Brain microvascular endothelial cell (primary cell): ENCODE results near the gene NXPE3.
A peak's percentile ranks its signal among the peaks of the same experiment; 100 is the strongest.

Source experiments
- DNase-seq: peaks from one replicate; pipeline ENCODE4 v3.0.0-alpha.2; 2020
- H3K27ac ChIP-seq: fragments of 250-450 bp; sonication (Bioruptor Pico); 2 replicates; pipeline ENCODE4 v1.5.1; 2020; ENCODE audit warnings: mild to moderate bottlenecking, moderate library complexity
- H3K27me3 ChIP-seq: fragments of 250-450 bp; sonication (Bioruptor Pico); replicated peaks from 2 replicates; pipeline ENCODE4 v1.5.1; 2020; ENCODE audit warnings: mild to moderate bottlenecking
- H3K36me3 ChIP-seq: fragments of 250-450 bp; sonication (Bioruptor Pico); replicated peaks from 2 replicates; pipeline ENCODE4 v1.5.1; 2020; ENCODE audit warnings: mild to moderate bottlenecking
- H3K4me3 ChIP-seq: 2 replicates; pipeline ENCODE4 v1.5.1; 2011; ENCODE audit warnings: low read depth, mild to moderate bottlenecking, control low read depth, low read length, moderate library complexity
- in situ Hi-C: cut with HindIII; loops from 2 replicates; pipeline ENCODE4 v1.10.0; 2017; ENCODE audit warnings: low sequenced_read_pairs, low pct_ligation_motif_present
- TF ChIP-seq, protein P1 (sequence below): IDR thresholded peaks from 2 replicates; pipeline ENCODE4 v1.5.1; 2011; ENCODE audit warnings: low read depth, mild to moderate bottlenecking, moderate library complexity, low read length, control low read depth, inconsistent platforms; ENCODE audit errors: missing control alignments

NXPE3 gene

DNA sequence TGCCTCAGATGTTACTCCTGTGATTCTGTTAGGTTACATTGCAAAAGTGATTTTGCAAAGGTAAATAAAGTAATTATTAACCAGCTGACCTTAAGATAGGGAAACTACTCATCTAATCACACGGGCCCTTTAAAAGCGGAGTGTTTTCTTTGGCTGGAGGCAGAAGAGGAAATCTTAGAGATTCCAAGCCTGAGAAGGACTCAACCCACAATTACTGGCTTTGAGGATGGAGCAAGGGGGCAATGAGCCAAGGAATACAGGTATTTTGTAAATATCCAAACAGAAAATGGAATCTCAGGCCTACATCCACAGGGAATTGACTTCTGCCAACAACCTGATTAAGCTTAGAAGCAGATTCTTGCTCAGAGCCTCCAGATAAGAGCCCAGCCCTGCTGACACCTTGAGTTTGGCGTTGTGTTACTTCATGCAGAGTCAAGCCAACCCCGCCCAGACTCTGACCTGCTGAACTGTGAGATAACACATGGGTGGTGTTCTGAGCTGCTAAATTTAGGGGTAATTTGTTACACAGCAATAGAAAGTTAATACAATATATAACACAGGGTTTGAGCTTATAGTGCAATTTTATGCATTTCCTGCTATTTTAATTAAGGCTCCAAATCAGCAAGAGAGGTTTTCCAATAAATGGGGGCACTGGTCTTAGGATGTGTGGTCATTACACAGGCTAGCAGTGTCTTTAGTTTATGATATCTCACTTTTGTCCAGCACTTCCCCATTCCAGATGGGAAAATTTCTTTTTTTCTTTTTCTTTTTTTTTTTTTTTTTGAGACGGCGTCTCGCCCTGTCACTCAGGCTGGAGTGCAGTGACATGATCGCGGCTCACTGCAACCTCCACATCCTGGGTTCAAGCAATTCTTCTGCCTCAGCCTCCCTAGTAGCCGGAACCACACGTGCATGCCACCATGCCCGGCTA, 89.8 kb downstream of the NXPE3 start:
- Histone ChIP-seq H3K27ac (no peak overlapping the region), H3K4me3 (no peak overlapping the region), H3K27me3 (no peaks in the 10 kb centered on the region), H3K36me3 (no peaks in the 10 kb centered on the region)
- in situ Hi-C loops, result loop anchor here (25.0 kb wide), 1 partner anchor 219 kb away; no protein-coding TSS in a partner anchor
- TF ChIP-seq, protein P1, sequence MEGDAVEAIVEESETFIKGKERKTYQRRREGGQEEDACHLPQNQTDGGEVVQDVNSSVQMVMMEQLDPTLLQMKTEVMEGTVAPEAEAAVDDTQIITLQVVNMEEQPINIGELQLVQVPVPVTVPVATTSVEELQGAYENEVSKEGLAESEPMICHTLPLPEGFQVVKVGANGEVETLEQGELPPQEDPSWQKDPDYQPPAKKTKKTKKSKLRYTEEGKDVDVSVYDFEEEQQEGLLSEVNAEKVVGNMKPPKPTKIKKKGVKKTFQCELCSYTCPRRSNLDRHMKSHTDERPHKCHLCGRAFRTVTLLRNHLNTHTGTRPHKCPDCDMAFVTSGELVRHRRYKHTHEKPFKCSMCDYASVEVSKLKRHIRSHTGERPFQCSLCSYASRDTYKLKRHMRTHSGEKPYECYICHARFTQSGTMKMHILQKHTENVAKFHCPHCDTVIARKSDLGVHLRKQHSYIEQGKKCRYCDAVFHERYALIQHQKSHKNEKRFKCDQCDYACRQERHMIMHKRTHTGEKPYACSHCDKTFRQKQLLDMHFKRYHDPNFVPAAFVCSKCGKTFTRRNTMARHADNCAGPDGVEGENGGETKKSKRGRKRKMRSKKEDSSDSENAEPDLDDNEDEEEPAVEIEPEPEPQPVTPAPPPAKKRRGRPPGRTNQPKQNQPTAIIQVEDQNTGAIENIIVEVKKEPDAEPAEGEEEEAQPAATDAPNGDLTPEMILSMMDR, result no peak
- DNase-seq, result peak; percentile 49

DNA sequence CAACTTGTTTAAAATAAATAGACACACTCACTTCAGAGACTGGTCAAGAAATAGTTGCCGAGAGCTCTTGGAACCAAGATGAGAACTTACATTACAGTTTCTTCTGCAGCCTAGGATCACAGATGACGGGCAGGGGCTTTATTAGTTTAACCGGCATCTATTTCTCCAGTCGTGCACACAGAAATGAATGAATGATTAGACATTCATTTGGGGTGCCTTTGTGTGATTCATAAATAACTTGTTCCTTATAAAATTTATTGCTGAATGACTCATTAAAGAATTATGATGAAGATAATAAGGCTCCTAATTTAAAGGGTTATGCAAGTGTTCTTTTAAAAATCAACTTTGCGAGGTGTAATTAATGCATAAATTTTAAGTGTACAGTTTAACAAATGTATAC, 91.1 kb downstream of the NXPE3 start:
- DNase-seq, result no peak
- no peaks in the 10 kb centered on the region for H3K27me3 ChIP-seq
- no peak overlapping the region for H3K27ac ChIP-seq
- TF ChIP-seq, protein P1, result no peak
- H3K36me3 ChIP-seq, result no peaks in the 10 kb centered on the region
- H3K4me3 ChIP-seq, result no peak overlapping the region
- in situ Hi-C loops, result loop anchor here (25.0 kb wide), 1 partner anchor 217 kb away; no protein-coding TSS in a partner anchor

DNA sequence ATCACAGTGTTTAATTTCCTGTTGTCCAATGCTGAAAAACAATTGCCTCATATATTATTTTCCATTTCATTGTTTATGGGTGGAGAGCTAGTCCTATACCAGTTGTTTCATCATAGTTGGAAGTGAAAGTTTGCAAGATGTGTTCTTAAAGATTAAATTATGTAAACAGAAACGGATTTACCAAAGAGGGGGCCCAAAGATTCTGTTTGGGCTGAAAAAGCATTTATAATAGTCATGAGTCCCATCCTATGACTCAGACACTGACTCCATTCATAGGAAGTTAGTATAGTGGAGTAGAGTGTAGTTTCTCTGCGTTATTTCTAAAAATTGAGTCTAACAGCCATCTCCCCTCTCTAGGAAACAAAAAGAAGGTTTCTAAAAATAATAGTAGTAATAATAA, 94.6 kb downstream of the NXPE3 start:
- peak overlapping the region; percentile 38 for H3K27ac ChIP-seq
- in situ Hi-C loops, result loop anchor here (25.0 kb wide), 1 partner anchor 214 kb away; no protein-coding TSS in a partner anchor
- TF ChIP-seq, protein P1, result no peak
- H3K36me3 ChIP-seq, result no peaks in the 10 kb centered on the region
- H3K27me3 ChIP-seq, result no peaks in the 10 kb centered on the region
- no peak for DNase-seq
- H3K4me3 ChIP-seq, result no peak overlapping the region

DNA sequence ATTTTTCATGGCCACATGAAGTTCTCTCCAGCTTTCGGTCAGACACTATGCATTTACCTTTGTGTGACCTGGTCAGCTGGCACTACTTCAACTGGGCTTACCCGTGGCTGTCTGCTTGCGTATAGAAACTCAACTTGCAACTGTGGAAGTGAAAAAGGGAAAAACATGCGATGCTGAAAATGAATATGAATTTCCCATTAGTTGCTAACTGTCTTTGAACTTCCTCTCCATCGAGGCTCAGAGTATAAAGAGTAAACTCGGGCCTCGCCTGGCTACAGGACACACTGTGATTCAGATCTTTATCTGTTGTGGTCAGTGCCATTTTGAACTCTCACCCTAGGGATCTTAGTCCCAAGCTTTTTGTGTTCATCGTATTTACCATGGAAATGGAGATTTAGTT, 97.1 kb downstream of the NXPE3 start:
- TF ChIP-seq, protein P1, result no peak
- no peak for DNase-seq
- in situ Hi-C loops, result no loop called here
- Histone ChIP-seq H3K27me3 (no peaks in the 10 kb centered on the region), H3K36me3 (no peaks in the 10 kb centered on the region), H3K27ac (no peak overlapping the region), H3K4me3 (no peak overlapping the region)
